ENCODE results near the gene SCYGR8. TPM values are rescaled to one million over a fixed set of nuclear protein-coding genes. Genes with fewer than 3 reads are reported as not detected.

The SCYGR8 gene, protein sequence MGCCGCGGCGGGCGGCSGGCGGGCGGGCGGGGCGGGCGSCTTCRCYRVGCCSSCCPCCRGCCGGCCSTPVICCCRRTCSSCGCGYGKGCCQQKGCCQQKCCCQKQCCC
- total RNA-seq (2012; rRNA removed) = not detected in 2 replicates

DNA sequence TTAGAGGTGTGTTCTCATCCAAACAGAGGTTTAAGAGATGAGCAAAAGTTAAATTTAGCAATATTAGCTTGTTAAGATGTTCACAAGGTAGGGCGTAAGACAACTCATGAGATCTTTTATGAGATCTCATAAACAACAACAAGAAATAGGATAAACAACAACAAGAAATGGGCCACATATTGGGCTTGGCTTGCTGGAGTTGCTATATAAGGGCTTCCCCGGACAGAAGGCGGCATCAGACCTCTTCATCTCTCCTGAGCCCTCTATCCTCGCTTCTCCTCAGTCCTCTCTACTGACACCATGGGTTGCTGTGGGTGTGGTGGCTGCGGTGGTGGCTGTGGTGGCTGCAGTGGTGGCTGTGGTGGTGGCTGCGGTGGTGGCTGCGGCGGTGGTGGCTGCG lies at the start of gene SCYGR8:
Gene SCYGR8 (plus strand): TSS at position 301 of the 400 bp plus-strand sequence. CDS start 0 bp downstream, at position 301.
- Histone ChIP-seq H3K9me3 (replicated peaks; ENCODE audit: low read length) (no peaks in the 10 kb centered on the region), H3K27me3 (ENCODE audit: control insufficient read depth, insufficient read depth, low read length) (no peaks in the 10 kb centered on the region), H3K4me2 (ENCODE audit: low read length) (no peak within 1 kb of the TSS), H3K9ac (ENCODE audit: low read depth, low read length) (no peak within 1 kb of the TSS), H3K4me1 (ENCODE audit: control insufficient read depth, insufficient read depth, low read length) (no peaks in the 10 kb centered on the region), H3K4me3 (ENCODE audit: low read length) (no peak within 1 kb of the TSS), H3K36me3 (ENCODE audit: insufficient read depth, low read length) (no peaks in the 10 kb centered on the region)

DNA sequence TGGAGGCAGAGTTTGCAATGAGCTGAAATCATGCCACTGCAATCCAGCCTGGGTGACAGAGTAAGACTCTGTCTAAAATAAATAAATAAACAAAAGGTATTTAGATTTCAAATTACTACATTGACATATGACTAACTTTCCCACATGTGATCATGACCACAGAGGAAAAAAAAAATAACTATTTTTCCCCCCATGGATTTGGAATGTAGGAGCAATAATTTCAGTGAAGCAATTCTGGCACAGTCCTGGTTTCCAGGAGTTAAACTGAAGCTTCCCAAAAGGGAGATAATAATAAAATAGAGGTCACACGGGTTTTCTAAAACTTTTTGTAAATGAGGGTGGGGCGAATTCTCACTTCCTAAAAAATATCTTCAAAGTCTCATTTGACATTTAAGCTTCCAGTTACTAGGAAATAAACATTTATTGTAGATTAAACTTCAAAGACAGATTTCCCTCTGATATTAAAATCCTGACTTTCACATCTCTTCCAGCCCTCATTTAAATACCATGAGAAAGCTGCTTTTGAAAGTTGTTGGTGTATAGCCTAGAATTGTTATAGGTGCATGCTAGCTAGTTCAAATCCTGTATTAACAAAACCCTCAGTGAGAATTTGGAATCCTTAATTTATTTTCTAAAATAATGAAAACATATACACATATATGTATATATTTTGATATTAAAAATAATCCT lies 48.6 kb upstream of the SCYGR8 start:
- H3K4me3 ChIP-seq (ENCODE audit: low read length) = no peak overlapping the region
- no peaks in the 10 kb centered on the region for H3K4me1 ChIP-seq (ENCODE audit: control insufficient read depth, insufficient read depth, low read length)
- no peaks in the 10 kb centered on the region for H3K9me3 ChIP-seq (replicated peaks; ENCODE audit: low read length)
- no peaks in the 10 kb centered on the region for H3K36me3 ChIP-seq (ENCODE audit: insufficient read depth, low read length)
- no peak overlapping the region for H3K9ac ChIP-seq (ENCODE audit: low read depth, low read length)
- no peak overlapping the region for H3K4me2 ChIP-seq (ENCODE audit: low read length)
- H3K27me3 ChIP-seq (ENCODE audit: control insufficient read depth, insufficient read depth, low read length) = no peaks in the 10 kb centered on the region

DNA sequence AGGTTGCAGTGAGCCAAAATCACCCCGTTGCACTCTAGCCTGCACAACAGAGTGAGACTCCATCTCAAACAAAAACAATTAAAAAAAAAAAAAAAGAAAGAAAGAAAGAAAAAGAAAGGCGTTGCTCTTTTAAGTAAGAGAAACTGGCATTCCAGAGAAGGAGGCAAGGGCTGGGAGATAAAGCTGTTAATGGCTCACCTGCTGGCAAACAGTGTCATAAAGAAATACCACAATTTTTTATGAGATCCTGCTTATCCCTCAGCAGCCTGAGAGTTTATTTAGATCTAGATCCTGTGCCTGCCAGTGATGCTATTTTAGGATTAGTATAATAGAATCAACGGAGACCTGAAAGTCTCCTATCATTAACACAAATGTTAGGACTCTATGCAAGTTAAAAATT lies 44.1 kb upstream of the SCYGR8 start:
- Histone ChIP-seq H3K9ac (ENCODE audit: low read depth, low read length) (no peak overlapping the region), H3K4me3 (ENCODE audit: low read length) (no peak overlapping the region), H3K4me2 (ENCODE audit: low read length) (no peak overlapping the region), H3K27me3 (ENCODE audit: control insufficient read depth, insufficient read depth, low read length) (peaks cover 11% of the 10 kb centered on the region), H3K4me1 (ENCODE audit: control insufficient read depth, insufficient read depth, low read length) (no peaks in the 10 kb centered on the region), H3K36me3 (ENCODE audit: insufficient read depth, low read length) (no peaks in the 10 kb centered on the region), H3K9me3 (replicated peaks; ENCODE audit: low read length) (no peaks in the 10 kb centered on the region)

DNA sequence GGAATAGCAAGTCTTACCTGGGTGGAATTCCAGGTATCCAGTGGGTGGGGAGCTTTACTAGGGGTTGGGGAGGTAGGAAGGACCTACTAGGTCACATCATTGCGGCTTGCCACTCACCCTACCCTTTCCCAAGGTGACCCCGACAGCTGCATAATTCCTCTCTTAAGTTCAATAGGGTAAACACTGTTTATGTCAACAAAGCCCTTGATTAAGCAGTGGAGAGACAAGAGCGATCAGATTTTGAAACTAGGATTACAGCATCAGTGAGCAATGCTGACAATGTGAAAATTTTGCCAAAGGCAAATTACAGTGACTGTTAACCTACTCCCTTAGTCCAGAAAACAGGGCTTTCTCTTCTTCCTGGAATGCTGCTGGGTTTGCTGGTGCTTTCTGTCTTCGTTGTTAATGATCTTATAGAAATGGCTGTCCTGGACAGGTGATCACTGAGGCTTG lies 42.4 kb upstream of the SCYGR8 start:
- H3K4me2 ChIP-seq (ENCODE audit: low read length) = no peak overlapping the region
- H3K9me3 ChIP-seq (replicated peaks; ENCODE audit: low read length) = no peaks in the 10 kb centered on the region
- no peak overlapping the region for H3K9ac ChIP-seq (ENCODE audit: low read depth, low read length)
- H3K27me3 ChIP-seq (ENCODE audit: control insufficient read depth, insufficient read depth, low read length) = peaks cover 15% of the 10 kb centered on the region
- no peaks in the 10 kb centered on the region for H3K36me3 ChIP-seq (ENCODE audit: insufficient read depth, low read length)
- no peak overlapping the region for H3K4me3 ChIP-seq (ENCODE audit: low read length)
- H3K4me1 ChIP-seq (ENCODE audit: control insufficient read depth, insufficient read depth, low read length) = no peaks in the 10 kb centered on the region

DNA sequence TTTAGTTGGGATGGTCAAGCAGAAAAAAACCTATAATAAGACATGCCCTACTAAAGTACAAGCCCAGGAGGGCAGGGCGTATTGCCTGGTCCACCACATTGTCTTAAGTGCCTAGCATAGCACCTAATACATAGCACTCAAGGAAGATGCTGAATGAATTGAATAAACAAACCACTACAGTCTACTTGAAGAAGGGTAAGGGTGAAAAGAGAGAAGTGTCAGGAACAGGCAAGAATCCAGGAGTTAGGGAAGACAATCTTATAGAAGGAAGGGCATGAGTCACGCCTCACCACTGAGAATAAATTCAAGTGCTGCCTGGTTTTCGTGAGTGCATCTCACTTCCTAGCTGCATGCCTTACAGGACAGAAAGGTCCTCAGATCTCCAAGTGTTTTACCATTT lies 41.7 kb upstream of the SCYGR8 start:
- no peaks in the 10 kb centered on the region for H3K36me3 ChIP-seq (ENCODE audit: insufficient read depth, low read length)
- H3K9me3 ChIP-seq (replicated peaks; ENCODE audit: low read length) = no peaks in the 10 kb centered on the region
- H3K27me3 ChIP-seq (ENCODE audit: control insufficient read depth, insufficient read depth, low read length) = peaks cover 15% of the 10 kb centered on the region
- no peak overlapping the region for H3K9ac ChIP-seq (ENCODE audit: low read depth, low read length)
- no peaks in the 10 kb centered on the region for H3K4me1 ChIP-seq (ENCODE audit: control insufficient read depth, insufficient read depth, low read length)
- H3K4me2 ChIP-seq (ENCODE audit: low read length) = no peak overlapping the region
- H3K4me3 ChIP-seq (ENCODE audit: low read length) = no peak overlapping the region

DNA sequence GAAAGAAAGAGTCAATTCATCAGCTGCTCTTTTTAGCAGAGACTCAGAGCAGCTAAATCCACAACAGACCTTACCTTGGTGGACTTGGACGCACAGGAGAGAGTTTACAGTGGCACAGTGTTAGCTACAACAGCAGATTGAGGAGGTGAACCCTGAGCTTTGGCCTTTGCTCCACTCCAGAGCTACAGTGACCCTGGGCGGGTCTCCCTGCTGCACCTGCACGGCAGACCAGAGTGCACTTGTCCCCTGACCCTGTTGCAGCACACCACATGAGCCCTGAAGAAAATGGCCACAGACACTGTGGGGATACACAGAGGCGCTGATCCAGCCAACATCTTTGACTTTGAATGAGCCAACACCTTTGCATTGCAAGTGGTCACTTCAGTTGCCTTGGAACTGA lies 38.8 kb upstream of the SCYGR8 start:
- H3K4me3 ChIP-seq (ENCODE audit: low read length) = no peak overlapping the region
- H3K9me3 ChIP-seq (replicated peaks; ENCODE audit: low read length) = no peaks in the 10 kb centered on the region
- no peaks in the 10 kb centered on the region for H3K4me1 ChIP-seq (ENCODE audit: control insufficient read depth, insufficient read depth, low read length)
- H3K27me3 ChIP-seq (ENCODE audit: control insufficient read depth, insufficient read depth, low read length) = peaks cover 19% of the 10 kb centered on the region
- no peak overlapping the region for H3K9ac ChIP-seq (ENCODE audit: low read depth, low read length)
- no peak overlapping the region for H3K4me2 ChIP-seq (ENCODE audit: low read length)
- H3K36me3 ChIP-seq (ENCODE audit: insufficient read depth, low read length) = no peaks in the 10 kb centered on the region

DNA sequence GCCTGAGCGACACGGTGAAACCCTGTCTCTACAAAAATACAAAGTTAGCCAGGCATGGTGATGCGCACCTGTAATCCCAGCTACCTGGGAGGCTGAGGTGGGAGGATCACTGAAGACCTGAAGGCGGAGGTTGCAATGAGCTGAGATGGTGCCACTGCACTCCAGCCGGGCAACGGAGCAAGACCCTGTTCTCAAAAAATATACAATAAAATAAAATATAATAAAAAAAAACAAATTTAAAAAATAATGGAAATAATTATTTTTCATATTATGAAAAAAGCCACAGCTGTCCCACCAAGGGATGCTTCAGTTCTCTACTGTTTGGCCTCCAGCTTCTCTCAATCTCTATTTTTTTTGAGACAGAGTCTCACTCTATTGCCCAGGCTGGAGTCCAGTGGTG lies 38.3 kb upstream of the SCYGR8 start:
- Histone ChIP-seq H3K4me3 (ENCODE audit: low read length) (no peak overlapping the region), H3K36me3 (ENCODE audit: insufficient read depth, low read length) (no peaks in the 10 kb centered on the region), H3K9ac (ENCODE audit: low read depth, low read length) (no peak overlapping the region), H3K9me3 (replicated peaks; ENCODE audit: low read length) (no peaks in the 10 kb centered on the region), H3K4me2 (ENCODE audit: low read length) (no peak overlapping the region), H3K4me1 (ENCODE audit: control insufficient read depth, insufficient read depth, low read length) (no peaks in the 10 kb centered on the region), H3K27me3 (ENCODE audit: control insufficient read depth, insufficient read depth, low read length) (peaks cover 19% of the 10 kb centered on the region)

DNA sequence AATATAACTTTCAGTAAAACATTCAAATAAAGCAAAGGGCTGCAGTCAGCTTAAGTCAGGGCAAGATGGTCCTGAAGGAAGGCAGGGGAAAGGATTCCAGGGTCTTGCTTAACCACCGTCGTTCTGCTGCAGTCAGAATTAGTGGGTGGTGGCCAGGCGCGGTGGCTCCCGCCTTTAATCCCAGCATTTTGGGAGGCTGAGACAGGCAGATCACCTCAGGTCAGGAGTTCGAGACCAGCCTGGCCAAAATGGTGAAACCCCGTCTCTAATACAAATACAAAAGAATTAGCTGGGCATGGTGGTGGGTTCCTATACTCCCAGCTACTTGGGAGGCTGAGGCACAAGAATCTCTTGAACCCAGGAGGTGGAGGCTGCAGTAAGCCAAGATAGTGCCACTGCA lies 34.7 kb upstream of the SCYGR8 start:
- no peaks in the 10 kb centered on the region for H3K36me3 ChIP-seq (ENCODE audit: insufficient read depth, low read length)
- H3K9ac ChIP-seq (ENCODE audit: low read depth, low read length) = no peak overlapping the region
- peaks cover 8% of the 10 kb centered on the region for H3K27me3 ChIP-seq (ENCODE audit: control insufficient read depth, insufficient read depth, low read length)
- no peaks in the 10 kb centered on the region for H3K9me3 ChIP-seq (replicated peaks; ENCODE audit: low read length)
- no peak overlapping the region for H3K4me3 ChIP-seq (ENCODE audit: low read length)
- no peak overlapping the region for H3K4me2 ChIP-seq (ENCODE audit: low read length)
- H3K4me1 ChIP-seq (ENCODE audit: control insufficient read depth, insufficient read depth, low read length) = no peaks in the 10 kb centered on the region

DNA sequence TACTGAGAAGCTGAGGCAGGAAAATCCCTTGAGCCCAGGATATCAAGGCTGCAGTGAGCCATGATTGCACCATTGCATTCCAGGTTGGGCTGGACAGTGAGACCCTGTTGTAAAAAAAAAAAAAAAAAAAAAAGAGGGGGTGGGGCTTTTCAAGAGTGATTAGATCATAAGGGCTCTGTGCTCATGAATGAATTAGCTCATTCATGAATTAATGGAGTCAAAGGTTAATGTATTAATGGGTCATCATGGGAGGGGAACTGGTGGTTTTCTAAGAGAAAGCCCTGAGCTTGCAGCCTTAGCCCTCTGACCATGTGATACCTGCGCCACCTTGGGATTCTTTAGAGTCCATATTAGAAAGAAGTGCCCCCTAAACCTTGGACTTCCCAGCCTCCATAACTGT lies 32.4 kb upstream of the SCYGR8 start:
- Histone ChIP-seq H3K9ac (ENCODE audit: low read depth, low read length) (no peak overlapping the region), H3K27me3 (ENCODE audit: control insufficient read depth, insufficient read depth, low read length) (peaks cover 14% of the 10 kb centered on the region), H3K4me3 (ENCODE audit: low read length) (no peak overlapping the region), H3K9me3 (replicated peaks; ENCODE audit: low read length) (no peaks in the 10 kb centered on the region), H3K36me3 (ENCODE audit: insufficient read depth, low read length) (no peaks in the 10 kb centered on the region), H3K4me2 (ENCODE audit: low read length) (no peak overlapping the region), H3K4me1 (ENCODE audit: control insufficient read depth, insufficient read depth, low read length) (peaks cover 4% of the 10 kb centered on the region)

DNA sequence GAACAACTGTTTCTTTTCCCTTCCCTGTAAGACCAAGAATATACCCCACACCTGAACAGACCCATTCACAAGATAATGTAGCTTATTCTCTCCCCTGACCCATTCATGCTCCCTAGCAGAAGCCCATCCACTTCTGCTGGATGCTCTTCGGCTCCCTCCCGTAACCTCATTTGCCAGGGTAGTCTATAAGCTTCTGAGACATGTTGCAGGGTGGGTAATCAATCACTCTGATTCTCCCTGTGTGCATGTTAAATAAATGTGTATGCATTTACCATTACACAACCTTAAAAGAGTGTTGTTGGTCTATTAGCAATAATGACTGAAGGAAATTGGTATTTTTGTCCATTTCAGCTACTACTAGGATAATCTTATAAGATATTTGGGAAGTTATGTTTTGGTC lies 29.2 kb upstream of the SCYGR8 start:
- Histone ChIP-seq H3K9me3 (replicated peaks; ENCODE audit: low read length) (no peaks in the 10 kb centered on the region), H3K4me3 (ENCODE audit: low read length) (no peak overlapping the region), H3K4me1 (ENCODE audit: control insufficient read depth, insufficient read depth, low read length) (peaks cover 5% of the 10 kb centered on the region), H3K9ac (ENCODE audit: low read depth, low read length) (no peak overlapping the region), H3K36me3 (ENCODE audit: insufficient read depth, low read length) (no peaks in the 10 kb centered on the region), H3K4me2 (ENCODE audit: low read length) (no peak overlapping the region), H3K27me3 (ENCODE audit: control insufficient read depth, insufficient read depth, low read length) (peaks cover 11% of the 10 kb centered on the region)

DNA sequence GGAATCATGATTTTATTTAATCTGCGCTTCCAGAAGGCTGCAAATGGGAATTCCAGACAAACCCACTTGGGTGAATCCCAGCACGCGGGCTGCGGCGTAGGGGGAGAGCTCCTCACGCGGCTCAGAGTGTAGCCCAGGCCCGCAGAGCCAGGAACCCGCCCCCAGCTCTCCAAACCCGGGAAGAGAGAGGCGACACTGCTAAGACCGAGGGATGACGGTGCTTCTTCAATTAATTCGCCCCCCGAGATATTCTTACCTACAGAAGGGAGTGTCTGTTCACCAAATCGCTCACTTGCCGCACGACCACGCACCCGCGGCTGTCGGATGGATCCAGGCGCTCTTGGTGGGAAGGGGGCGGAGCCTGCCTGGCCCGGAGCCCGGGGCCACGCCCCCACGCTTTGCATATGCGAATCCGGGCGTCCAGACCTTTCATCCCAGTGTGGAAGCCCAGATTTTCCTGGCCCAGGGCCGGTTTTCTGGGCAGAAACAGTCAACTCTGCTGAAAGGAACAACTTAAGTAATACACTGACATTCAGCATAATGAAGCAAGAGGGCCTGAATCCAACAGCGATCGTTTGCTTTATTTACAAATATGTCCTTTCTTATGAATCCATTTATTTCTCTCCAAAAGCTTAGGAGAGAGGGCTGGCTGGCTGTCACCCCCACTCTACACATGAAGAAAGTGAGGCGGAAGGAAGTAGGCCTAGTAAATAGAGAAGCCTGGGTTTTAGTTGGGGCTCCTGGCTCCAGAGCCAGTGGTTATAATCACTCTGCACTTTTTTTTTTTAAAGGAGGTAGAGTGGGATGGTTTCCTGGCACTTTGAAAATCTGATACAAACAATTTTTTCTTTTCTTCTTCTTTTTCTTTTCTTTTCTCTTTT lies 27.8 kb upstream of the SCYGR8 start, which contains the start of gene SLC19A3:
Gene SLC19A3 (minus strand): TSS at position 342 of the 881 bp plus-strand sequence. CDS start 15,710 bp downstream, outside the sequence.
- Histone ChIP-seq H3K4me1 (ENCODE audit: control insufficient read depth, insufficient read depth, low read length) (peaks cover 5% of the 10 kb centered on the region), H3K9ac (ENCODE audit: low read depth, low read length) (peak within 1 kb of the TSS; percentile 50), H3K27me3 (ENCODE audit: control insufficient read depth, insufficient read depth, low read length) (peaks cover 16% of the 10 kb centered on the region), H3K4me3 (ENCODE audit: low read length) (peak within 1 kb of the TSS; percentile 74), H3K36me3 (ENCODE audit: insufficient read depth, low read length) (no peaks in the 10 kb centered on the region), H3K9me3 (replicated peaks; ENCODE audit: low read length) (no peaks in the 10 kb centered on the region), H3K4me2 (ENCODE audit: low read length) (peak within 1 kb of the TSS; percentile 96)
